ENCODE results near the gene MYLK. TPM values are rescaled to one million over a fixed set of nuclear protein-coding genes. Genes with fewer than 3 reads are reported as not detected.

Gene MYLK
- total and polyA plus RNA-seq, 2 donors (not counting 1 experiment from before 2014, with no cell fraction given), result 0.51 TPM; not detected in 1

DNA sequence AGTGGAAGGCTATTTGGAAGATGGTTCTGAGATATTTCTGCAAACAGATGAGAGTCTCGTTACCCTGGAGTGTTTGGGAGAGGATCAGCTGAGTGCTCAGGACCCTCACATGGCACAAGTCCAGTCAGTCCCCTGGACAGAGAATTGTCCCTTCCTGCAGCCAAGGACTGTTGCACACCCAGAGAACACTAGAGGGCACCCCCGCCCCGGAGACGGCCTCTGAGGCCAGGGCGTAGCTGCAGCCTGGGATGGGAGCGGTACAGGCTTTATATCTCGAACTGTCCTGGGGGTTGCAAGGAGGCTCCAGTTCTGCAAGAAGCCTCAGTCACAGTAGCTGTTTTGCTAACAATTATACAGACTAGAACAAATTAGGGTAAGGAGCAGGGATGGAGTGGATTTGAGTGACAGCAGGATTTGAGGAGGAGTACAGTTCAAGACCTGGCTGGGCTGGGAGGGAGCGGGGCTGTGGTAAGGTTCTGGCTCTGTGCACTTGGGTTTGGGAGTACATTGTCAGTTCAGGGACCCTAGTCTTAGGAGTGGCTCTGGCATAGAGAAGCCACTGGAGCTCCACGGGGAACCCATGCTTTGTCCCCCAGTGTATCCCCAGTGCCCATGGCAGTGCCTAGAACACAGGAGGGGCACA, 231.7 kb downstream of the MYLK start:
- CTCF ChIA-PET, result interaction anchor here (0.7 to 4.2 kb wide), 32 partner anchors 8 to 1037 kb away, joined by 3 to 29 read pairs (median 4); no protein-coding TSS in a partner anchor
- DNase-seq, result peak; percentile 46
- TF ChIP-seq EZH2 (IDR thresholded peaks at IDR 0.05; ENCODE audit: borderline replicate concordance, insufficient read depth, low read depth, low read length, poor library complexity, severe bottlenecking), result no peak
- TF ChIP-seq, protein P1, sequence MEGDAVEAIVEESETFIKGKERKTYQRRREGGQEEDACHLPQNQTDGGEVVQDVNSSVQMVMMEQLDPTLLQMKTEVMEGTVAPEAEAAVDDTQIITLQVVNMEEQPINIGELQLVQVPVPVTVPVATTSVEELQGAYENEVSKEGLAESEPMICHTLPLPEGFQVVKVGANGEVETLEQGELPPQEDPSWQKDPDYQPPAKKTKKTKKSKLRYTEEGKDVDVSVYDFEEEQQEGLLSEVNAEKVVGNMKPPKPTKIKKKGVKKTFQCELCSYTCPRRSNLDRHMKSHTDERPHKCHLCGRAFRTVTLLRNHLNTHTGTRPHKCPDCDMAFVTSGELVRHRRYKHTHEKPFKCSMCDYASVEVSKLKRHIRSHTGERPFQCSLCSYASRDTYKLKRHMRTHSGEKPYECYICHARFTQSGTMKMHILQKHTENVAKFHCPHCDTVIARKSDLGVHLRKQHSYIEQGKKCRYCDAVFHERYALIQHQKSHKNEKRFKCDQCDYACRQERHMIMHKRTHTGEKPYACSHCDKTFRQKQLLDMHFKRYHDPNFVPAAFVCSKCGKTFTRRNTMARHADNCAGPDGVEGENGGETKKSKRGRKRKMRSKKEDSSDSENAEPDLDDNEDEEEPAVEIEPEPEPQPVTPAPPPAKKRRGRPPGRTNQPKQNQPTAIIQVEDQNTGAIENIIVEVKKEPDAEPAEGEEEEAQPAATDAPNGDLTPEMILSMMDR (IDR thresholded peaks at IDR 0.05), result peak; percentile 68
- intact Hi-C loops (cut with micrococcal nuclease), result loop anchor here (1.0 kb wide), 3 partner anchors 50 to 71 kb away; no protein-coding TSS in a partner anchor
- H3K27me3 ChIP-seq (replicated peaks in 1 of 4; ENCODE audit: control extremely low read depth in 1 of 4, control insufficient read depth in 3 of 4, insufficient read depth in 4 of 4, low read length in 3 of 4), result no peaks in the 10 kb centered on the region
- H3K79me2 ChIP-seq (ENCODE audit: control insufficient read depth, insufficient read depth, low read length), result no peaks in the 10 kb centered on the region
- H3K36me3 ChIP-seq (replicated peaks in 1 of 2; ENCODE audit: control extremely low read depth in 1 of 2, control insufficient read depth in 1 of 2, extremely low read depth in 1 of 2, insufficient read depth in 2 of 2, low read length in 1 of 2), result no peaks in the 10 kb centered on the region
- H3K27ac Mint-ChIP-seq, result no peak overlapping the region
- H3K9me3 Mint-ChIP-seq (ENCODE audit: insufficient read depth), result no peaks in the 10 kb centered on the region
- no peaks in the 10 kb centered on the region for H3K4me1 ChIP-seq (ENCODE audit: control insufficient read depth in 2 of 2, insufficient read depth in 2 of 2, low read length in 2 of 2)
- no peak overlapping the region for H3K9ac ChIP-seq (ENCODE audit: low read length)
- no peak overlapping the region for H3K4me3 ChIP-seq (ENCODE audit: control extremely low read depth in 1 of 5, extremely low read depth in 1 of 5, insufficient read depth in 1 of 5, low read depth in 2 of 5, low read length in 4 of 5)
- H3K9me3 ChIP-seq (ENCODE audit: control extremely low read depth in 1 of 3, control insufficient read depth in 2 of 3, insufficient read depth in 1 of 3, low read length in 2 of 3), result peaks cover 0 to 5% (median 5%) of the 10 kb centered on the region in 3 donors
- POLR2A ChIA-PET, result no interaction called here
- no peak overlapping the region for H3K27ac ChIP-seq (ENCODE audit: low read length in 2 of 2)
- no peaks in the 10 kb centered on the region for H4K20me1 ChIP-seq (ENCODE audit: control insufficient read depth, insufficient read depth, low read length, poor library complexity, severe bottlenecking)
- H2AFZ ChIP-seq (ENCODE audit: insufficient read depth, low read depth, low read length, poor library complexity, severe bottlenecking), result no peak overlapping the region
- H3K4me2 ChIP-seq (replicated peaks; ENCODE audit: low read depth, low read length, poor library complexity, severe bottlenecking), result no peak overlapping the region
- no peak overlapping the region for H3K4me3 Mint-ChIP-seq
- no peaks in the 10 kb centered on the region for H3K4me1 Mint-ChIP-seq
- H3K27me3 Mint-ChIP-seq, result peaks cover 3% of the 10 kb centered on the region
- WGBS (ENCODE audit: insufficient coverage), result 56% methylated on average over 8 of the region's 9 CpGs
- ATAC-seq (ENCODE audit: low read depth), result peak; percentile 45

Measured in B cell (primary cell).